DND-41 (cell line): ENCODE results near the gene STX3.

ENCODE experiments used
- CTCF ChIP-seq: IDR thresholded peaks from 2 replicates; pipeline ENCODE4 v1.5.1; 2012; ENCODE audit warnings: borderline replicate concordance, low read length, moderate library complexity, mild to moderate bottlenecking; ENCODE audit not compliant: poor library complexity, severe bottlenecking; ENCODE audit errors: extremely low read depth
- EZH2 ChIP-seq: IDR thresholded peaks from 3 replicates; pipeline ENCODE4 v1.6.1; 2012; ENCODE audit warnings: borderline replicate concordance, low read depth, mild to moderate bottlenecking, moderate library complexity, low read length, inconsistent platforms; ENCODE audit not compliant: severe bottlenecking

- TF ChIP-seq CTCF = no peak
- TF ChIP-seq EZH2 = no peak
Observed at GRCh38 chr11:59719556-59719955, 35.6 kb upstream of the STX3 start.
